HCT116 (cell line): ENCODE measurements around the gene TRHDE. TPM values are rescaled to one million over a fixed set of nuclear protein-coding genes. Genes with fewer than 3 reads are reported as not detected.

Experiments
- ATAC-seq: fragments of 200-7000 bp; cut with Tn5 transposase; 2 replicates; pipeline ENCODE4 v1.9.1; 2020; ENCODE audit warnings: mild to moderate bottlenecking, moderate library complexity
- BruUV-seq: library from RNA; stranded (reverse); fragments of 400-500 nt; replicated peaks from 2 replicates; lab custom pipeline; 2021; lab: Mats Ljungman, UMichigan
- CTCF ChIA-PET: fragments of 300-600 bp; sonication (Branson Sonifier 250); formaldehyde crosslinking; loops from one replicate; lab custom pipeline; 2021; ENCODE audit warnings: antibody characterized with exemption; lab: Charles Lee
- POLR2A ChIA-PET: fragments of 300-600, 350-600 bp; sonication (Branson Sonifier 250); formaldehyde crosslinking; loops from one replicate; lab custom pipeline; 2021; ENCODE audit warnings: antibody characterized with exemption; lab: Charles Lee
- RAD21 ChIA-PET, 2 experiments: fragments of 300-600 bp; sonication (Branson Sonifier 250); formaldehyde crosslinking; loops; one replicate each; lab custom pipeline; 2023; ENCODE audit warnings: low total read pairs in 2 of 2; ENCODE audit not compliant: uncharacterized antibody in 2 of 2, unreplicated experiment in 2 of 2, low non-redundant PET in 1 of 2; lab: Charles Lee
- DNase-seq: peaks from one replicate; pipeline ENCODE4 v3.0.0-alpha.2; 2010; ENCODE audit warnings: low read depth, low spot score
- H2AFZ ChIP-seq: fragments of 200-600 bp; shearing (Covaris generic), sonication (generic); 2 replicates; pipeline ENCODE4 v1.6.1; 2017; ENCODE audit warnings: low read depth, mixed run types, mixed read lengths, antibody characterized with exemption, low read length; ENCODE audit not compliant: poor library complexity, severe bottlenecking
- H3K27ac ChIP-seq: 2 replicates; pipeline ENCODE4 v1.5.1; 2012; ENCODE audit warnings: low read depth, low read length
- H3K27me3 ChIP-seq: fragments of 200-600 bp; sonication (generic); 2 replicates; pipeline ENCODE4 v1.6.1; 2016; ENCODE audit warnings: mixed run types, low read length, mixed read lengths; ENCODE audit not compliant: insufficient read depth
- H3K36me3 ChIP-seq, 2 experiments: fragments of 200-500 bp in 1 of 2; fragments of 200-600 bp in 1 of 2; sonication (Bioruptor generic) in 1 of 2; sonication (generic) in 1 of 2; 2 replicates each; pipeline versions ENCODE4 v1.5.1 to v1.6.1; 2014 to 2016; ENCODE audit warnings: low read length in 2 of 2, inconsistent platforms in 1 of 2, mixed read lengths in 1 of 2, mixed run types in 1 of 2; ENCODE audit not compliant: insufficient read depth in 2 of 2, control insufficient read depth in 1 of 2
- H3K4me1 ChIP-seq, 2 experiments: fragments of 200-600 bp in 1 of 2; sonication (generic) in 1 of 2; 2 replicates each; pipeline versions ENCODE4 v1.5.1 to v1.6.1; 2012 to 2017; ENCODE audit warnings: low read length in 2 of 2, inconsistent platforms in 1 of 2, mild to moderate bottlenecking in 1 of 2, mixed read lengths in 1 of 2, mixed run types in 1 of 2, moderate library complexity in 1 of 2; ENCODE audit not compliant: insufficient read depth in 2 of 2, control insufficient read depth in 1 of 2
- H3K4me2 ChIP-seq: fragments of 200-600 bp; sonication (generic); 2 replicates; pipeline ENCODE4 v1.6.1; 2017; ENCODE audit warnings: mixed run types, low read length, mixed read lengths
- H3K4me3 ChIP-seq, 2 experiments: fragments of 200-600 bp in 1 of 2; sonication (generic) in 1 of 2; replicated peaks in 1 of 2; 2 replicates each; pipeline ENCODE4 v1.5.1; 2011 to 2016; ENCODE audit warnings: low read length in 2 of 2, control low read depth in 1 of 2, low read depth in 1 of 2, mild to moderate bottlenecking in 1 of 2, mixed read lengths in 1 of 2, mixed run types in 1 of 2
- H3K79me2 ChIP-seq: fragments of 200-600 bp; sonication (generic); 2 replicates; pipeline ENCODE4 v1.6.1; 2017; ENCODE audit warnings: mild to moderate bottlenecking, mixed run types, low read length, moderate library complexity, mixed read lengths; ENCODE audit not compliant: insufficient read depth
- H3K9ac ChIP-seq: fragments of 200-600 bp; sonication (generic); 2 replicates; pipeline ENCODE4 v1.6.1; 2016; ENCODE audit warnings: low read length, mixed read lengths
- H3K9me2 ChIP-seq: fragments of 200-600 bp; sonication (generic), shearing (Covaris generic); 2 replicates; pipeline ENCODE4 v1.6.1; 2017; ENCODE audit warnings: mixed run types, mild to moderate bottlenecking, moderate library complexity; ENCODE audit not compliant: insufficient read depth
- H3K9me3 ChIP-seq, 2 experiments: fragments of 200-500 bp in 1 of 2; fragments of 200-600 bp in 1 of 2; sonication (Bioruptor generic) in 1 of 2; sonication (generic) in 1 of 2; 2 replicates each; pipeline ENCODE4 v1.6.1; 2014 to 2017; ENCODE audit warnings: low read length in 2 of 2, mixed read lengths in 2 of 2, inconsistent platforms in 1 of 2, low read depth in 1 of 2, mild to moderate bottlenecking in 1 of 2, mixed run types in 1 of 2, moderate library complexity in 1 of 2; ENCODE audit not compliant: control insufficient read depth in 1 of 2, insufficient read depth in 1 of 2
- H4K20me1 ChIP-seq: fragments of 200-600 bp; sonication (generic), shearing (Covaris generic); 2 replicates; pipeline ENCODE4 v1.6.1; 2017; ENCODE audit warnings: mixed run types, mild to moderate bottlenecking, moderate library complexity; ENCODE audit not compliant: insufficient read depth
- CBX3 ChIP-seq: IDR thresholded peaks from 2 replicates; pipeline ENCODE4 v1.6.1; 2012; ENCODE audit warnings: low read depth
- CEBPB ChIP-seq: IDR thresholded peaks from 2 replicates; pipeline ENCODE4 v1.6.1; 2012; ENCODE audit warnings: low read depth
- ELF1 ChIP-seq: IDR thresholded peaks from 2 replicates; pipeline ENCODE4 v1.6.1; 2012; ENCODE audit warnings: low read depth, borderline replicate concordance
- EZH2 ChIP-seq: fragments of 200-600 bp; sonication (generic); IDR thresholded peaks from 2 replicates; pipeline ENCODE4 v1.6.1; 2017; ENCODE audit warnings: antibody characterized with exemption, mixed run types
- EZH2phosphoT487 ChIP-seq: fragments of 200-600 bp; IDR thresholded peaks from 2 replicates; pipeline ENCODE4 v1.6.1; 2018; ENCODE audit warnings: antibody characterized with exemption, borderline replicate concordance
- POLR2A ChIP-seq: IDR thresholded peaks from 2 replicates; pipeline ENCODE4 v1.7.0; 2011; ENCODE audit warnings: borderline replicate concordance; ENCODE audit not compliant: insufficient read depth, insufficient read length; ENCODE audit errors: extremely low read depth
- RAD21 ChIP-seq: IDR thresholded peaks from 2 replicates; pipeline ENCODE4 v1.6.1; 2012; ENCODE audit warnings: low read depth, mild to moderate bottlenecking
- SIN3A ChIP-seq: IDR thresholded peaks from 2 replicates; pipeline ENCODE4 v1.6.1; 2012; ENCODE audit warnings: low read depth
- SP1 ChIP-seq: IDR thresholded peaks from 2 replicates; pipeline ENCODE4 v1.6.1; 2012; ENCODE audit warnings: low read depth
- YY1 ChIP-seq: IDR thresholded peaks from 2 replicates; pipeline ENCODE4 v1.6.1; 2011; ENCODE audit warnings: low read length, low read depth, moderate library complexity, mild to moderate bottlenecking; ENCODE audit not compliant: insufficient replicate concordance; ENCODE audit errors: extremely low read depth
- ZFX ChIP-seq: fragments of 450-650 bp; IDR thresholded peaks from 2 replicates; pipeline ENCODE4 v1.6.1; 2017
- intact Hi-C: fragments of 100-400 bp; cut with micrococcal nuclease; formaldehyde crosslinking; loops from 2 replicates; pipeline ENCODE4 v1.10.0; 2022
- total RNA-seq: library from RNA; stranded (reverse); gene quantifications from one replicate; pipeline ENCODE4 v1.2.1, GENCODE V29; 2021; ENCODE audit not compliant: unreplicated experiment
- TF ChIP-seq, protein P1 (sequence below): IDR thresholded peaks from 2 replicates; pipeline ENCODE4 v1.6.1; 2012
- TF ChIP-seq, protein P2 (sequence below), 3 experiments: fragments of 200-600 bp in 1 of 3; sonication (generic) in 1 of 3; IDR thresholded peaks in 2 of 3; conservative IDR thresholded peaks in 1 of 3; 2 replicates each; pipeline ENCODE4 v1.5.1; 2012 to 2017; ENCODE audit warnings: low read depth in 2 of 3, low read length in 2 of 3, antibody characterized with exemption in 1 of 3, borderline replicate concordance in 1 of 3, control low read depth in 1 of 3, mild to moderate bottlenecking in 1 of 3, mixed read lengths in 1 of 3, mixed run types in 1 of 3, moderate library complexity in 1 of 3; ENCODE audit not compliant: insufficient read depth in 1 of 3
- TF ChIP-seq, protein P3 (sequence below): IDR thresholded peaks from 2 replicates; pipeline ENCODE4 v1.6.1; 2011; ENCODE audit warnings: mild to moderate bottlenecking, low read length, moderate library complexity; ENCODE audit not compliant: insufficient replicate concordance; ENCODE audit errors: extremely low read depth

Gene TRHDE
- total RNA-seq, 1 experiment from 2014 or later: 2.9 TPM

DNA sequence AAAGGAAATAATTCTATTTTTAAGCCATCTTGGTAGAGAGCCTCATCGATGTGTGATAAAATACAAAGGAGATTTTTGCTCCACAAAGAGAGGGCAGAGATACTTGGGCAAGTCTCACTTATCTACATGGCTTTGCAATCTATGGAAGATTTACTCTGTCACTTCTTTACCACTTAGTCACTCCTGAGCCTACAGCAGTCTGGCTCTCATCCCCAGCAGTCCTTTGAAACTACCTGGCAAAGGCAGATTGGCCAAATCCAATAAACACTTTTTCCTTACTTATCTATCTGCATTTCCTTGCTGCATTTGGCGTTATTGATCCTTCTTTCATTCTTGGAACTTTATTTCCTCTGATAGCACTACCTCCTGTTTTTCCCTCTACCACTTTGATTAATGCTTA lies 170.0 kb downstream of the TRHDE start:
- Histone ChIP-seq H3K27ac (no peak overlapping the region), H3K9ac (no peak overlapping the region), H3K36me3 (no peaks in the 10 kb centered on the region), H4K20me1 (no peaks in the 10 kb centered on the region), H3K4me3 (no peak overlapping the region), H3K79me2 (no peaks in the 10 kb centered on the region), H3K4me1 (no peaks in the 10 kb centered on the region), H3K4me2 (no peak overlapping the region), H3K9me2 (no peaks in the 10 kb centered on the region), H2AFZ (no peak overlapping the region), H3K27me3 (no peaks in the 10 kb centered on the region), H3K9me3 (no peaks in the 10 kb centered on the region)
- TF ChIP-seq SP1 (no peak), CEBPB (no peak), ZFX (no peak), RAD21 (no peak), EZH2phosphoT487 (no peak), ELF1 (no peak), SIN3A (no peak), YY1 (no peak), POLR2A (no peak), EZH2 (no peak), CBX3 (no peak)
- TF ChIP-seq, protein P1, sequence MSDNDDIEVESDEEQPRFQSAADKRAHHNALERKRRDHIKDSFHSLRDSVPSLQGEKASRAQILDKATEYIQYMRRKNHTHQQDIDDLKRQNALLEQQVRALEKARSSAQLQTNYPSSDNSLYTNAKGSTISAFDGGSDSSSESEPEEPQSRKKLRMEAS: no peak
- TF ChIP-seq, protein P2, sequence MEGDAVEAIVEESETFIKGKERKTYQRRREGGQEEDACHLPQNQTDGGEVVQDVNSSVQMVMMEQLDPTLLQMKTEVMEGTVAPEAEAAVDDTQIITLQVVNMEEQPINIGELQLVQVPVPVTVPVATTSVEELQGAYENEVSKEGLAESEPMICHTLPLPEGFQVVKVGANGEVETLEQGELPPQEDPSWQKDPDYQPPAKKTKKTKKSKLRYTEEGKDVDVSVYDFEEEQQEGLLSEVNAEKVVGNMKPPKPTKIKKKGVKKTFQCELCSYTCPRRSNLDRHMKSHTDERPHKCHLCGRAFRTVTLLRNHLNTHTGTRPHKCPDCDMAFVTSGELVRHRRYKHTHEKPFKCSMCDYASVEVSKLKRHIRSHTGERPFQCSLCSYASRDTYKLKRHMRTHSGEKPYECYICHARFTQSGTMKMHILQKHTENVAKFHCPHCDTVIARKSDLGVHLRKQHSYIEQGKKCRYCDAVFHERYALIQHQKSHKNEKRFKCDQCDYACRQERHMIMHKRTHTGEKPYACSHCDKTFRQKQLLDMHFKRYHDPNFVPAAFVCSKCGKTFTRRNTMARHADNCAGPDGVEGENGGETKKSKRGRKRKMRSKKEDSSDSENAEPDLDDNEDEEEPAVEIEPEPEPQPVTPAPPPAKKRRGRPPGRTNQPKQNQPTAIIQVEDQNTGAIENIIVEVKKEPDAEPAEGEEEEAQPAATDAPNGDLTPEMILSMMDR (IDR thresholded peaks at IDR 0.05 in 2 of 3, conservative IDR thresholded peaks at IDR 0.05 in 1 of 3; ENCODE audit: borderline replicate concordance in 1 of 3, insufficient read depth in 1 of 3, low read depth in 2 of 3, low read length in 2 of 3): no peak
- TF ChIP-seq, protein P3, sequence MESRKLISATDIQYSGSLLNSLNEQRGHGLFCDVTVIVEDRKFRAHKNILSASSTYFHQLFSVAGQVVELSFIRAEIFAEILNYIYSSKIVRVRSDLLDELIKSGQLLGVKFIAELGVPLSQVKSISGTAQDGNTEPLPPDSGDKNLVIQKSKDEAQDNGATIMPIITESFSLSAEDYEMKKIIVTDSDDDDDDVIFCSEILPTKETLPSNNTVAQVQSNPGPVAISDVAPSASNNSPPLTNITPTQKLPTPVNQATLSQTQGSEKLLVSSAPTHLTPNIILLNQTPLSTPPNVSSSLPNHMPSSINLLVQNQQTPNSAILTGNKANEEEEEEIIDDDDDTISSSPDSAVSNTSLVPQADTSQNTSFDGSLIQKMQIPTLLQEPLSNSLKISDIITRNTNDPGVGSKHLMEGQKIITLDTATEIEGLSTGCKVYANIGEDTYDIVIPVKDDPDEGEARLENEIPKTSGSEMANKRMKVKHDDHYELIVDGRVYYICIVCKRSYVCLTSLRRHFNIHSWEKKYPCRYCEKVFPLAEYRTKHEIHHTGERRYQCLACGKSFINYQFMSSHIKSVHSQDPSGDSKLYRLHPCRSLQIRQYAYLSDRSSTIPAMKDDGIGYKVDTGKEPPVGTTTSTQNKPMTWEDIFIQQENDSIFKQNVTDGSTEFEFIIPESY: no peak
- BruUV-seq: no TSS peak
- intact Hi-C loops: no loop called here
- POLR2A ChIA-PET: no interaction called here
- RAD21 ChIA-PET: no interaction called here
- ATAC-seq (no peak), DNase-seq (no peak)
- CTCF ChIA-PET: no interaction called here
